ENCODE measurements around the gene SH2D6. TPM values are rescaled to one million over a fixed set of nuclear protein-coding genes. Genes with fewer than 3 reads are reported as not detected.

SH2D6 gene
- polyA plus RNA-seq, 2 of the 4 experiments (the other 2 are of a cell fraction): 1.4 to 1.8 TPM

DNA sequence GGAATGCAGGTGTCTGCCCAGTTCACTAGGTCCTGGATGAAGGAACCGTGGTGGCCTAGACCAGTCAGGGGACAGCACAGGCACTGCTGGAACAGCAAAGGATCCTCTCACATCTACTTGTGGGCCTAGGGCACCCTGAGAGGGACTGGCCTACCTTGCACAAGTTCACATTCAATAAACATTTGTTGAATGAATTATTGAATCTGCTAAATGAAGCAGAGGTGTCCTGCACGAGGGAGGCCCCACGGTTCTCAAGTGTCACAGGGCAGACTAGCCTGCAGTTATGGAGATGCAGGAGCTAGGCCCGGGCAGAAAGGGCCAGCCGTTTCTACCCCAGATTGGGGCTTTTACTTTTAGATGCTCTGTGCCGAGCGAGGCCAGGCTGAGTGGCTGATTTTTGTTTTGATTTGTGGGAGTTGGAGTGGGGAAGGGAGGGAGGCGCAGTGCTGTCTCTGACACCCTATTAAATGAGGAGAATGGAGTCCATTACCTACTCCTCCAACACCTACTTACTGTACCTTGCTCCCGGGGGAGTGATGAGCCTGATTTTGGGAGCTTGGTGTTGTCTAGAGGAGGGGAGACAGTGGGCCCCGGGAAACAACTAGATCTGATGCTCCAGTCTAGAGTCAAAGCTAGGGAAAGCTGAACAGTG, 18.4 kb downstream of the SH2D6 start:
- no peak for DNase-seq (ENCODE audit: low read depth in 1 of 2, low spot score in 1 of 2)
- peak; percentile 4; a peak in 5 of 6 replicates for ATAC-seq
- H3K4me2 ChIP-seq: peak overlapping the region; percentile 86
- peak overlapping the region; percentile 91 to 95 for H3K27ac ChIP-seq
- WGBS (ENCODE audit: missing lambda C conversion rate): 63% methylated on average over 10 of the region's 10 CpGs
- H3K4me1 ChIP-seq: peaks cover 64% of the 10 kb centered on the region
- TF ChIP-seq, protein P1, sequence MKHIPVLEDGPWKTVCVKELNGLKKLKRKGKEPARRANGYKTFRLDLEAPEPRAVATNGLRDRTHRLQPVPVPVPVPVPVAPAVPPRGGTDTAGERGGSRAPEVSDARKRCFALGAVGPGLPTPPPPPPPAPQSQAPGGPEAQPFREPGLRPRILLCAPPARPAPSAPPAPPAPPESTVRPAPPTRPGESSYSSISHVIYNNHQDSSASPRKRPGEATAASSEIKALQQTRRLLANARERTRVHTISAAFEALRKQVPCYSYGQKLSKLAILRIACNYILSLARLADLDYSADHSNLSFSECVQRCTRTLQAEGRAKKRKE (CRISPR knock-in tag; IDR thresholded peaks at IDR 0.05; ENCODE audit: low read depth): no peak
- TF ChIP-seq RAD21 (conservative IDR thresholded peaks at IDR 0.05 in 1 of 2, IDR thresholded peaks at IDR 0.05 in 1 of 2) (no peak), RFX5 (IDR thresholded peaks at IDR 0.05) (no peak), HOXA7 (CRISPR knock-in tag; IDR thresholded peaks at IDR 0.05) (no peak), ZSCAN20 (CRISPR knock-in tag; IDR thresholded peaks at IDR 0.05) (no peak), CBX2 (IDR thresholded peaks at IDR 0.05; ENCODE audit: borderline replicate concordance, low read depth) (no peak), MYC (IDR thresholded peaks at IDR 0.05; ENCODE audit: borderline replicate concordance, low read length) (no peak), KDM5A (IDR thresholded peaks at IDR 0.05) (no peak), NFE2L2 (conservative IDR thresholded peaks at IDR 0.05; ENCODE audit: low read length) (no peak), ESRRA (IDR thresholded peaks at IDR 0.05; ENCODE audit: borderline replicate concordance, low read length) (no peak)
- TF ChIP-seq, protein P2, sequence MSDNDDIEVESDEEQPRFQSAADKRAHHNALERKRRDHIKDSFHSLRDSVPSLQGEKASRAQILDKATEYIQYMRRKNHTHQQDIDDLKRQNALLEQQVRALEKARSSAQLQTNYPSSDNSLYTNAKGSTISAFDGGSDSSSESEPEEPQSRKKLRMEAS (IDR thresholded peaks at IDR 0.05): no peak
- TF ChIP-seq, protein P3, sequence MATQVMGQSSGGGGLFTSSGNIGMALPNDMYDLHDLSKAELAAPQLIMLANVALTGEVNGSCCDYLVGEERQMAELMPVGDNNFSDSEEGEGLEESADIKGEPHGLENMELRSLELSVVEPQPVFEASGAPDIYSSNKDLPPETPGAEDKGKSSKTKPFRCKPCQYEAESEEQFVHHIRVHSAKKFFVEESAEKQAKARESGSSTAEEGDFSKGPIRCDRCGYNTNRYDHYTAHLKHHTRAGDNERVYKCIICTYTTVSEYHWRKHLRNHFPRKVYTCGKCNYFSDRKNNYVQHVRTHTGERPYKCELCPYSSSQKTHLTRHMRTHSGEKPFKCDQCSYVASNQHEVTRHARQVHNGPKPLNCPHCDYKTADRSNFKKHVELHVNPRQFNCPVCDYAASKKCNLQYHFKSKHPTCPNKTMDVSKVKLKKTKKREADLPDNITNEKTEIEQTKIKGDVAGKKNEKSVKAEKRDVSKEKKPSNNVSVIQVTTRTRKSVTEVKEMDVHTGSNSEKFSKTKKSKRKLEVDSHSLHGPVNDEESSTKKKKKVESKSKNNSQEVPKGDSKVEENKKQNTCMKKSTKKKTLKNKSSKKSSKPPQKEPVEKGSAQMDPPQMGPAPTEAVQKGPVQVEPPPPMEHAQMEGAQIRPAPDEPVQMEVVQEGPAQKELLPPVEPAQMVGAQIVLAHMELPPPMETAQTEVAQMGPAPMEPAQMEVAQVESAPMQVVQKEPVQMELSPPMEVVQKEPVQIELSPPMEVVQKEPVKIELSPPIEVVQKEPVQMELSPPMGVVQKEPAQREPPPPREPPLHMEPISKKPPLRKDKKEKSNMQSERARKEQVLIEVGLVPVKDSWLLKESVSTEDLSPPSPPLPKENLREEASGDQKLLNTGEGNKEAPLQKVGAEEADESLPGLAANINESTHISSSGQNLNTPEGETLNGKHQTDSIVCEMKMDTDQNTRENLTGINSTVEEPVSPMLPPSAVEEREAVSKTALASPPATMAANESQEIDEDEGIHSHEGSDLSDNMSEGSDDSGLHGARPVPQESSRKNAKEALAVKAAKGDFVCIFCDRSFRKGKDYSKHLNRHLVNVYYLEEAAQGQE (IDR thresholded peaks at IDR 0.05): no peak
- POLR2A ChIA-PET: interaction anchor here (0.5 to 8.1 kb wide), 19 partner anchors 9 to 533 kb away, joined by 3 to 153 read pairs (median 6); partner anchors contain the start of genes MAT2A and SH2D6
- H3K4me3 ChIP-seq: no peak overlapping the region; the same call in 2 of the 3 replicates
- CTCF ChIA-PET: interaction anchor here (0.8 to 41.9 kb wide), 8 partner anchors 15 to 137 kb away, joined by 3 to 1185 read pairs (median 3); partner anchors contain the start of genes GGCX, MAT2A and SH2D6
- no peak for FAIRE-seq
- H3K9me3 ChIP-seq: no peaks in the 10 kb centered on the region

DNA sequence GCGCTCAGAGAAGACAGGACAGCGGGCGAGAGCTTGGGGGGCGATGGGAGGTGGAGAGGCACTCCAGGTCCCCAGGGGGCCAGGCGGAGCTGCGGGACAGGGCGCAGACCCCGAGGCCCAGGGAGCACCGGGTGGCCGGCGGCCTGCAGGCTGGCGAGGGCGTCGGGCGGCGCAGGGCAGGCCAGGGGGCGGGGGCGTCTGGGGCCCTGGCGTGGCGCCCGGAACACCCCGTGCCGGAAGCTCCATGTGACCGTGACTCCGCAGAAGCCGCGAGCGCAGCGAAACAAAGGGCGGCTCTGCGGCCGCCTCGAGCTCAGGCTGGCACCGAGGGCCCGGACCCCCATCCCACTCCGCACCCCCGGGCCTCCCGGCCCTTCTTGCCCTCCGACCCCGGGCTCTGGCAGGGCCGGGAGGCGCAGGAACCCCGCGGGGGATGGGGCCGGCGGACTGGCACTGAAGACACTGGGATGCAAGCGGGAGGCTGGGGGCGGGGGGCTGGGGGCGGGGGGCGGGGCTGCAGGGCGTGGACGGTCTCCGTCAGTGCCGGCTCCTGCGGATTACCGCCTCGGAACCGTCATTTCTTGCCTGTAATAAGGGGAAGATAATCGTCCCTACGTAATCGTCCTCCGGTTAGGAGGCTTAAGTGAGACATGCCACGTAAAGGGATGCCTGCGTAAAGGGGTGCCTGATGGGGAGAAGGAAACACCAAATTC, 19.1 kb downstream of the SH2D6 start:
- DNase-seq (ENCODE audit: low read depth in 1 of 2, low spot score in 1 of 2) (peak; percentile 89), ATAC-seq (peak; percentile 70 to 79), FAIRE-seq (no peak)
- peak overlapping the region; percentile 91 to 95 for H3K27ac ChIP-seq
- H3K4me2 ChIP-seq: peak overlapping the region; percentile 86
- WGBS (ENCODE audit: missing lambda C conversion rate): 7% methylated on average over 23 of the region's 64 CpGs
- H3K4me1 ChIP-seq: peaks cover 62% of the 10 kb centered on the region
- peak overlapping the region; percentile 33 for H3K4me3 ChIP-seq
- no peaks in the 10 kb centered on the region for H3K9me3 ChIP-seq
- CTCF ChIA-PET: interaction anchor here (0.8 to 41.9 kb wide), 11 partner anchors 16 to 137 kb away, joined by 3 to 1185 read pairs (median 3); partner anchors contain the start of genes GGCX, MAT2A and SH2D6
- POLR2A ChIA-PET: interaction anchor here (0.5 to 8.1 kb wide), 23 partner anchors 8 to 534 kb away, joined by 3 to 153 read pairs (median 4); partner anchors contain the start of genes MAT2A and SH2D6
- TF ChIP-seq HOXB5 (CRISPR knock-in tag; IDR thresholded peaks at IDR 0.05) (peak; percentile 91), NFE2L2 (conservative IDR thresholded peaks at IDR 0.05; ENCODE audit: low read length) (peak; percentile 80), CBX2 (IDR thresholded peaks at IDR 0.05; ENCODE audit: borderline replicate concordance, low read depth) (no peak), MAZ (IDR thresholded peaks at IDR 0.05; ENCODE audit: borderline replicate concordance, low read depth, low read length) (0 out of 2 replicates have a peak, but pooled peaks have one; percentile 40), NPAS2 (CRISPR knock-in tag; IDR thresholded peaks at IDR 0.05; ENCODE audit: borderline replicate concordance) (peak; percentile 56; the same call in 1 of the 2 replicates), PHF8 (IDR thresholded peaks at IDR 0.05; ENCODE audit: borderline replicate concordance, low read depth) (no peak; the same call in 1 of the 2 replicates), FOXS1 (CRISPR knock-in tag; IDR thresholded peaks at IDR 0.05) (no peak), ZSCAN20 (CRISPR knock-in tag; IDR thresholded peaks at IDR 0.05) (peak; percentile 75; the same call in 1 of the 2 replicates), KDM5A (IDR thresholded peaks at IDR 0.05) (no peak), HEYL (CRISPR knock-in tag; IDR thresholded peaks at IDR 0.05) (no peak), JUN (IDR thresholded peaks at IDR 0.05) (peak; percentile 93 to 97), RFX5 (IDR thresholded peaks at IDR 0.05) (no peak)
- TF ChIP-seq, protein P4, sequence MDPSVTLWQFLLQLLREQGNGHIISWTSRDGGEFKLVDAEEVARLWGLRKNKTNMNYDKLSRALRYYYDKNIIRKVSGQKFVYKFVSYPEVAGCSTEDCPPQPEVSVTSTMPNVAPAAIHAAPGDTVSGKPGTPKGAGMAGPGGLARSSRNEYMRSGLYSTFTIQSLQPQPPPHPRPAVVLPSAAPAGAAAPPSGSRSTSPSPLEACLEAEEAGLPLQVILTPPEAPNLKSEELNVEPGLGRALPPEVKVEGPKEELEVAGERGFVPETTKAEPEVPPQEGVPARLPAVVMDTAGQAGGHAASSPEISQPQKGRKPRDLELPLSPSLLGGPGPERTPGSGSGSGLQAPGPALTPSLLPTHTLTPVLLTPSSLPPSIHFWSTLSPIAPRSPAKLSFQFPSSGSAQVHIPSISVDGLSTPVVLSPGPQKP (IDR thresholded peaks at IDR 0.05; ENCODE audit: low read depth, low read length): no peak
- TF ChIP-seq, protein P5, sequence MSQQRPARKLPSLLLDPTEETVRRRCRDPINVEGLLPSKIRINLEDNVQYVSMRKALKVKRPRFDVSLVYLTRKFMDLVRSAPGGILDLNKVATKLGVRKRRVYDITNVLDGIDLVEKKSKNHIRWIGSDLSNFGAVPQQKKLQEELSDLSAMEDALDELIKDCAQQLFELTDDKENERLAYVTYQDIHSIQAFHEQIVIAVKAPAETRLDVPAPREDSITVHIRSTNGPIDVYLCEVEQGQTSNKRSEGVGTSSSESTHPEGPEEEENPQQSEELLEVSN (IDR thresholded peaks at IDR 0.05; ENCODE audit: borderline replicate concordance, low read depth): peak; percentile 75; the same call in 1 of the 2 replicates
- TF ChIP-seq, protein P6, sequence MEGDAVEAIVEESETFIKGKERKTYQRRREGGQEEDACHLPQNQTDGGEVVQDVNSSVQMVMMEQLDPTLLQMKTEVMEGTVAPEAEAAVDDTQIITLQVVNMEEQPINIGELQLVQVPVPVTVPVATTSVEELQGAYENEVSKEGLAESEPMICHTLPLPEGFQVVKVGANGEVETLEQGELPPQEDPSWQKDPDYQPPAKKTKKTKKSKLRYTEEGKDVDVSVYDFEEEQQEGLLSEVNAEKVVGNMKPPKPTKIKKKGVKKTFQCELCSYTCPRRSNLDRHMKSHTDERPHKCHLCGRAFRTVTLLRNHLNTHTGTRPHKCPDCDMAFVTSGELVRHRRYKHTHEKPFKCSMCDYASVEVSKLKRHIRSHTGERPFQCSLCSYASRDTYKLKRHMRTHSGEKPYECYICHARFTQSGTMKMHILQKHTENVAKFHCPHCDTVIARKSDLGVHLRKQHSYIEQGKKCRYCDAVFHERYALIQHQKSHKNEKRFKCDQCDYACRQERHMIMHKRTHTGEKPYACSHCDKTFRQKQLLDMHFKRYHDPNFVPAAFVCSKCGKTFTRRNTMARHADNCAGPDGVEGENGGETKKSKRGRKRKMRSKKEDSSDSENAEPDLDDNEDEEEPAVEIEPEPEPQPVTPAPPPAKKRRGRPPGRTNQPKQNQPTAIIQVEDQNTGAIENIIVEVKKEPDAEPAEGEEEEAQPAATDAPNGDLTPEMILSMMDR (IDR thresholded peaks at IDR 0.05): no peak
- TF ChIP-seq, protein P2 (IDR thresholded peaks at IDR 0.05): peak; percentile 95
